Measurements from ENCODE around the gene PTPMT1.

Gene PTPMT1

GRCh38 chr11:47593934-47594855, 28.8 kb downstream of the PTPMT1 start, which contains the start of gene C1QTNF4:
TSS of gene C1QTNF4 (minus strand) at chr11:47594411. CDS start at chr11:47590810, 3,601 bp downstream.
- H3K9ac ChIP-seq (ENCODE audit: low read length), result peak within 1 kb of the TSS; percentile 42
- H3K27ac ChIP-seq (ENCODE audit: low read depth, low read length), result no peak within 1 kb of the TSS
- peak within 1 kb of the TSS; percentile 72 for H3K4me3 ChIP-seq (ENCODE audit: low read depth, low read length)
- H3K9me3 ChIP-seq (ENCODE audit: control insufficient read depth, insufficient read depth, low read depth, low read length), result no peaks in the 10 kb centered on the region
- H3K4me1 ChIP-seq (ENCODE audit: control insufficient read depth, insufficient read depth, low read length), result peaks cover 24% of the 10 kb centered on the region
- H3K27me3 ChIP-seq (ENCODE audit: control insufficient read depth, insufficient read depth, low read length), result peaks cover 45% of the 10 kb centered on the region
- no peaks in the 10 kb centered on the region for H3K36me3 ChIP-seq (ENCODE audit: control insufficient read depth, insufficient read depth, low read length)

- H3K4me3 ChIP-seq (ENCODE audit: low read depth, low read length), result 0 out of 2 replicates have a peak overlapping the region, but pooled peaks have one; percentile 72
- H3K9me3 ChIP-seq (ENCODE audit: control insufficient read depth, insufficient read depth, low read depth, low read length), result no peaks in the 10 kb centered on the region
- H3K9ac ChIP-seq (ENCODE audit: low read length), result no peak overlapping the region
- H3K27ac ChIP-seq (ENCODE audit: low read depth, low read length), result no peak overlapping the region
- H3K36me3 ChIP-seq (ENCODE audit: control insufficient read depth, insufficient read depth, low read length), result no peaks in the 10 kb centered on the region
- peaks cover 32% of the 10 kb centered on the region for H3K4me1 ChIP-seq (ENCODE audit: control insufficient read depth, insufficient read depth, low read length)
- H3K27me3 ChIP-seq (ENCODE audit: control insufficient read depth, insufficient read depth, low read length), result peaks cover 45% of the 10 kb centered on the region
Observed at GRCh38 chr11:47595029-47595428, 29.6 kb downstream of the PTPMT1 start.

- peaks cover 32% of the 10 kb centered on the region for H3K4me1 ChIP-seq (ENCODE audit: control insufficient read depth, insufficient read depth, low read length)
- H3K9me3 ChIP-seq (ENCODE audit: control insufficient read depth, insufficient read depth, low read depth, low read length), result no peaks in the 10 kb centered on the region
- peaks cover 45% of the 10 kb centered on the region for H3K27me3 ChIP-seq (ENCODE audit: control insufficient read depth, insufficient read depth, low read length)
- H3K9ac ChIP-seq (ENCODE audit: low read length), result no peak overlapping the region
- no peak overlapping the region for H3K4me3 ChIP-seq (ENCODE audit: low read depth, low read length)
- H3K36me3 ChIP-seq (ENCODE audit: control insufficient read depth, insufficient read depth, low read length), result no peaks in the 10 kb centered on the region
- H3K27ac ChIP-seq (ENCODE audit: low read depth, low read length), result no peak overlapping the region
Observed at GRCh38 chr11:47595967-47596366, 30.6 kb downstream of the PTPMT1 start.

- peaks cover 11% of the 10 kb centered on the region; the same call in 1 of the 2 replicates for H3K4me1 ChIP-seq (ENCODE audit: control insufficient read depth, insufficient read depth, low read length)
- peaks cover 13% of the 10 kb centered on the region for H3K27me3 ChIP-seq (ENCODE audit: control insufficient read depth, insufficient read depth, low read length)
- no peak overlapping the region for H3K27ac ChIP-seq (ENCODE audit: low read depth, low read length)
- no peak overlapping the region for H3K9ac ChIP-seq (ENCODE audit: low read length)
- no peak overlapping the region for H3K4me3 ChIP-seq (ENCODE audit: low read depth, low read length)
- H3K36me3 ChIP-seq (ENCODE audit: control insufficient read depth, insufficient read depth, low read length), result no peaks in the 10 kb centered on the region
- H3K9me3 ChIP-seq (ENCODE audit: control insufficient read depth, insufficient read depth, low read depth, low read length), result no peaks in the 10 kb centered on the region
Observed at GRCh38 chr11:47599902-47600301, 34.5 kb downstream of the PTPMT1 start.

- Histone ChIP-seq H3K4me1 (ENCODE audit: control insufficient read depth, insufficient read depth, low read length) (0 out of 2 replicates have a peak, but pooled peaks cover 10% of the 10 kb centered on the region), H3K9me3 (ENCODE audit: control insufficient read depth, insufficient read depth, low read depth, low read length) (no peaks in the 10 kb centered on the region), H3K27me3 (ENCODE audit: control insufficient read depth, insufficient read depth, low read length) (no peaks in the 10 kb centered on the region), H3K27ac (ENCODE audit: low read depth, low read length) (no peak overlapping the region), H3K9ac (ENCODE audit: low read length) (no peak overlapping the region), H3K36me3 (ENCODE audit: control insufficient read depth, insufficient read depth, low read length) (no peaks in the 10 kb centered on the region), H3K4me3 (ENCODE audit: low read depth, low read length) (no peak overlapping the region)
Observed at GRCh38 chr11:47603295-47603694, 37.9 kb downstream of the PTPMT1 start.

GRCh38 chr11:47605921-47606320, 40.5 kb downstream of the PTPMT1 start:
- no peaks in the 10 kb centered on the region for H3K27me3 ChIP-seq (ENCODE audit: control insufficient read depth, insufficient read depth, low read length)
- no peak overlapping the region for H3K4me3 ChIP-seq (ENCODE audit: low read depth, low read length)
- H3K9me3 ChIP-seq (ENCODE audit: control insufficient read depth, insufficient read depth, low read depth, low read length), result no peaks in the 10 kb centered on the region
- H3K27ac ChIP-seq (ENCODE audit: low read depth, low read length), result no peak overlapping the region
- H3K4me1 ChIP-seq (ENCODE audit: control insufficient read depth, insufficient read depth, low read length), result no peaks in the 10 kb centered on the region
- H3K9ac ChIP-seq (ENCODE audit: low read length), result no peak overlapping the region
- 0 out of 2 replicates have a peak, but pooled peaks cover 5% of the 10 kb centered on the region for H3K36me3 ChIP-seq (ENCODE audit: control insufficient read depth, insufficient read depth, low read length)

GRCh38 chr11:47606731-47607130, 41.3 kb downstream of the PTPMT1 start:
- Histone ChIP-seq H3K9me3 (ENCODE audit: control insufficient read depth, insufficient read depth, low read depth, low read length) (no peaks in the 10 kb centered on the region), H3K27ac (ENCODE audit: low read depth, low read length) (no peak overlapping the region), H3K9ac (ENCODE audit: low read length) (peak overlapping the region; percentile 3), H3K4me1 (ENCODE audit: control insufficient read depth, insufficient read depth, low read length) (no peaks in the 10 kb centered on the region), H3K36me3 (ENCODE audit: control insufficient read depth, insufficient read depth, low read length) (peaks cover 10% of the 10 kb centered on the region; the same call in 1 of the 2 replicates), H3K4me3 (ENCODE audit: low read depth, low read length) (no peak overlapping the region), H3K27me3 (ENCODE audit: control insufficient read depth, insufficient read depth, low read length) (no peaks in the 10 kb centered on the region)

GRCh38 chr11:47607380-47607779, 42.0 kb downstream of the PTPMT1 start:
- Histone ChIP-seq H3K9me3 (ENCODE audit: control insufficient read depth, insufficient read depth, low read depth, low read length) (no peaks in the 10 kb centered on the region), H3K36me3 (ENCODE audit: control insufficient read depth, insufficient read depth, low read length) (peaks cover 10% of the 10 kb centered on the region; the same call in 1 of the 2 replicates), H3K4me1 (ENCODE audit: control insufficient read depth, insufficient read depth, low read length) (no peaks in the 10 kb centered on the region), H3K4me3 (ENCODE audit: low read depth, low read length) (no peak overlapping the region), H3K27ac (ENCODE audit: low read depth, low read length) (no peak overlapping the region), H3K9ac (ENCODE audit: low read length) (no peak overlapping the region), H3K27me3 (ENCODE audit: control insufficient read depth, insufficient read depth, low read length) (no peaks in the 10 kb centered on the region)

- no peak overlapping the region for H3K9ac ChIP-seq (ENCODE audit: low read length)
- H3K27ac ChIP-seq (ENCODE audit: low read depth, low read length), result no peak overlapping the region
- no peaks in the 10 kb centered on the region for H3K4me1 ChIP-seq (ENCODE audit: control insufficient read depth, insufficient read depth, low read length)
- no peaks in the 10 kb centered on the region for H3K9me3 ChIP-seq (ENCODE audit: control insufficient read depth, insufficient read depth, low read depth, low read length)
- no peak overlapping the region for H3K4me3 ChIP-seq (ENCODE audit: low read depth, low read length)
- peaks cover 10% of the 10 kb centered on the region; the same call in 1 of the 2 replicates for H3K36me3 ChIP-seq (ENCODE audit: control insufficient read depth, insufficient read depth, low read length)
- no peaks in the 10 kb centered on the region for H3K27me3 ChIP-seq (ENCODE audit: control insufficient read depth, insufficient read depth, low read length)
Observed at GRCh38 chr11:47609675-47610074, 44.3 kb downstream of the PTPMT1 start.

GRCh38 chr11:47611348-47611794, 46.0 kb downstream of the PTPMT1 start:
- no peak overlapping the region for H3K9ac ChIP-seq (ENCODE audit: low read length)
- no peaks in the 10 kb centered on the region for H3K4me1 ChIP-seq (ENCODE audit: control insufficient read depth, insufficient read depth, low read length)
- H3K27ac ChIP-seq (ENCODE audit: low read depth, low read length), result no peak overlapping the region
- no peaks in the 10 kb centered on the region for H3K27me3 ChIP-seq (ENCODE audit: control insufficient read depth, insufficient read depth, low read length)
- no peaks in the 10 kb centered on the region for H3K9me3 ChIP-seq (ENCODE audit: control insufficient read depth, insufficient read depth, low read depth, low read length)
- H3K36me3 ChIP-seq (ENCODE audit: control insufficient read depth, insufficient read depth, low read length), result peaks cover 14% of the 10 kb centered on the region; the same call in 1 of the 2 replicates
- no peak overlapping the region for H3K4me3 ChIP-seq (ENCODE audit: low read depth, low read length)

- H3K36me3 ChIP-seq (ENCODE audit: control insufficient read depth, insufficient read depth, low read length), result peaks cover 40% of the 10 kb centered on the region
- H3K27me3 ChIP-seq (ENCODE audit: control insufficient read depth, insufficient read depth, low read length), result no peaks in the 10 kb centered on the region
- H3K9ac ChIP-seq (ENCODE audit: low read length), result no peak overlapping the region
- H3K4me1 ChIP-seq (ENCODE audit: control insufficient read depth, insufficient read depth, low read length), result no peaks in the 10 kb centered on the region
- H3K4me3 ChIP-seq (ENCODE audit: low read depth, low read length), result no peak overlapping the region
- H3K27ac ChIP-seq (ENCODE audit: low read depth, low read length), result no peak overlapping the region
- no peaks in the 10 kb centered on the region for H3K9me3 ChIP-seq (ENCODE audit: control insufficient read depth, insufficient read depth, low read depth, low read length)
Observed at GRCh38 chr11:47615249-47615648, 49.9 kb downstream of the PTPMT1 start.

All from HUES6 (cell line).